NOMO-1 (cell line): ENCODE data around the gene CFAP77.

Source experiments
- DNase-seq, 2 experiments: peaks; one replicate each; lab custom pipeline; 2025; ENCODE audit not compliant: unreplicated experiment in 2 of 2; lab: John Stamatoyannopoulos, UW

The CFAP77 gene

GRCh38 chr9:132486706-132487350 is 76.8 kb downstream of the CFAP77 start:
- DNase-seq: no peak

GRCh38 chr9:132487351-132487791 is 77.4 kb downstream of the CFAP77 start:
- no peak for DNase-seq

- no peak for DNase-seq
Measured at GRCh38 chr9:132487980-132488535, 78.0 kb downstream of the CFAP77 start.

- no peak for DNase-seq
Measured at GRCh38 chr9:132488626-132489025, 78.6 kb downstream of the CFAP77 start.

GRCh38 chr9:132489536-132489935 is 79.5 kb downstream of the CFAP77 start:
- DNase-seq: no peak

- no peak for DNase-seq
Measured at GRCh38 chr9:132494857-132495256, 84.8 kb downstream of the CFAP77 start.

- DNase-seq: no peak
Measured at GRCh38 chr9:132497731-132498130, 87.7 kb downstream of the CFAP77 start.

- DNase-seq: no peak
Measured at GRCh38 chr9:132498531-132499210, 88.7 kb downstream of the CFAP77 start.

GRCh38 chr9:132499251-132499650 is 89.2 kb downstream of the CFAP77 start:
- no peak for DNase-seq

- no peak for DNase-seq
Measured at GRCh38 chr9:132500193-132500592, 90.2 kb downstream of the CFAP77 start.

GRCh38 chr9:132502480-132502879 is 92.5 kb downstream of the CFAP77 start:
- DNase-seq: no peak

- no peak for DNase-seq
Measured at GRCh38 chr9:132503116-132503515, 93.1 kb downstream of the CFAP77 start.

GRCh38 chr9:132504488-132504887 is 94.5 kb downstream of the CFAP77 start:
- DNase-seq: no peak

GRCh38 chr9:132505991-132506655 is 96.1 kb downstream of the CFAP77 start:
- DNase-seq: no peak

- peak in 1 of 2 experiments; percentile 38 for DNase-seq
Measured at GRCh38 chr9:132506977-132507669, 97.1 kb downstream of the CFAP77 start.

- DNase-seq: peak; percentile 13 to 67
Measured at GRCh38 chr9:132507670-132508469, 97.9 kb downstream of the CFAP77 start.

GRCh38 chr9:132509928-132510874 is 100.2 kb downstream of the CFAP77 start:
- no peak for DNase-seq

- no peak for DNase-seq
Measured at GRCh38 chr9:132511191-132511999, 101.4 kb downstream of the CFAP77 start.
